ENCODE results near the gene RNF126. TPM values are rescaled to one million over a fixed set of nuclear protein-coding genes. Genes with fewer than 3 reads are reported as not detected.

RNF126 gene
- total and polyA plus RNA-seq, 2 experiments from 2014 or later, result 78.5 to 88.7 TPM

DNA sequence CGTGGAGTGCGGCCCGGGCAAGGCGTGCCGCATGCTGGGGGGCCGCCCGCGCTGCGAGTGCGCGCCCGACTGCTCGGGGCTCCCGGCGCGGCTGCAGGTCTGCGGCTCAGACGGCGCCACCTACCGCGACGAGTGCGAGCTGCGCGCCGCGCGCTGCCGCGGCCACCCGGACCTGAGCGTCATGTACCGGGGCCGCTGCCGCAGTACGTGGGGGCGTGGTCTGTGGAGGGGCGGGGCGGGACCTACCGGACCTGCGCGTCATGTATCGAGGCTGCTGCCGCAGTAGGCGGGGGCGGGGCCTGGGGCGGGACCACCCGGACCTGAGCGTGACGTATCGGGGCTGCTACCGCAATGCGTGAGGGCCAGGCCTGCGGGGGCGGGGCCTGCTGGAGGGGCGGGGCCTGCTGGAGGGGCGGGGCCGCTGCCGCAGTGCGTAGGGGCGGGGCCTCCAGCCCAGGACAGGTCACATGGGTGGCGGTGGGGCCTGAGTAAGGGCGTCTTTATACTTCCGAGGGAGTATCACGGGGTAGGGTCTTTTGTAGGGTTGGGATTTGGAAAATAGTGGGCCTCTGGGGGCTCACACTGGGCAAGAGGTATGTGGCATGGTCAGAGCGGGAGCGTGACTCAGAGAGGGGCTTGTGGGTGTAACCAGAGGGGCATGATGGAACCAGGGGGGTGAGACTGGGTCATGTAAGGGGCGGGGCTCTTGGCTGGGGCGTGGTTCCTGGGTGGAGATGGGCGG, 17.4 kb upstream of the RNF126 start:
- TF ChIP-seq, protein P1, sequence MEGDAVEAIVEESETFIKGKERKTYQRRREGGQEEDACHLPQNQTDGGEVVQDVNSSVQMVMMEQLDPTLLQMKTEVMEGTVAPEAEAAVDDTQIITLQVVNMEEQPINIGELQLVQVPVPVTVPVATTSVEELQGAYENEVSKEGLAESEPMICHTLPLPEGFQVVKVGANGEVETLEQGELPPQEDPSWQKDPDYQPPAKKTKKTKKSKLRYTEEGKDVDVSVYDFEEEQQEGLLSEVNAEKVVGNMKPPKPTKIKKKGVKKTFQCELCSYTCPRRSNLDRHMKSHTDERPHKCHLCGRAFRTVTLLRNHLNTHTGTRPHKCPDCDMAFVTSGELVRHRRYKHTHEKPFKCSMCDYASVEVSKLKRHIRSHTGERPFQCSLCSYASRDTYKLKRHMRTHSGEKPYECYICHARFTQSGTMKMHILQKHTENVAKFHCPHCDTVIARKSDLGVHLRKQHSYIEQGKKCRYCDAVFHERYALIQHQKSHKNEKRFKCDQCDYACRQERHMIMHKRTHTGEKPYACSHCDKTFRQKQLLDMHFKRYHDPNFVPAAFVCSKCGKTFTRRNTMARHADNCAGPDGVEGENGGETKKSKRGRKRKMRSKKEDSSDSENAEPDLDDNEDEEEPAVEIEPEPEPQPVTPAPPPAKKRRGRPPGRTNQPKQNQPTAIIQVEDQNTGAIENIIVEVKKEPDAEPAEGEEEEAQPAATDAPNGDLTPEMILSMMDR (IDR thresholded peaks at IDR 0.05; ENCODE audit: low read depth, low read length), result peak; percentile 28
- Histone ChIP-seq H3K27ac (peak overlapping the region; percentile 95), H3K4me3 (peak overlapping the region; percentile 93), H3K36me3 (no peaks in the 10 kb centered on the region), H3K4me1 (ENCODE audit: low read depth) (peaks cover 5% of the 10 kb centered on the region), H3K9me3 (ENCODE audit: low read depth) (no peaks in the 10 kb centered on the region), H3K27me3 (no peaks in the 10 kb centered on the region)
- DNase-seq (ENCODE audit: low read depth in 1 of 2, low spot score in 1 of 2), result peak; percentile 98 to 99

DNA sequence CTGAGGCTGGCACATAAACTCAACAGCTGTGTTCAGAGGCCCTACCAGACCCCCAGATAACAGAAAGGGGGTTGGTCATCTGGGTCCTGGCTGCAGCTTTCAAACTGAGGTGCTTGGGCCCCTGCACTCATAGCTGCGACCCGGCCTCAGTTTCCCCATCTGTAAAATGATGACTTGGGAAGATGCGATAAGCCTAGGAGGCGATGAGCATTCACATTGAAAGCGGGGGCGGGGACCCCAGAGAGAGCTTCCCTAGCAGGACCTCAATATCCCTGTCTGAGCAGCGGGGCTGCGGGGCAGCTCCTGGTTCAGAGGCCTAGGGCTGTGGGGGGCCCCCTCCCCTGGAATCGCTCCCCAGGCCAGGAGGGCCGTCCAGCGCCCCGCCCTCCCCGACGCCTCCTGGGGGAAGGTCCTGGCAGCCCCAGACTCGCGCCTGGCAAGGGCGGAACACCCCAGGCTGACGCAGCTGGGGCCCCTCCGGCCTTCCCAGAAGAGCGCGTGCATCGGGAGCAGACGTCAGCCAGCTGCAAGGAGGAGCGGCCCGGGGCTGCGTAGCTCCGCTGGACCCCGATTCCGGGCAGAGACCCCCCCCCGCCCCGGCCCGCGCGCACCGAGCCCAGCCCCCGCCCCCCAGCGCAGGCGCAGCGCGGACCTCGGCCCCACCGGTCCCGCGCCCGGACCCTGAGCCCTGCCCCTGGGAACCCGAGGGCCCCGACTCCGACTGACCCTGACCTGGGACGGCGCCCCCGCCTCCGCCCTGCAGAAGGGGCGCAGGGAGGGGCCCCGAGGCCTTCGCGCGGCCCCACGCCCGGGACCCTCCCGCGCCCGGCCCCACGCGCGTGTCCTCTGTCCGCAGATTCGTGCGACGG, 16.6 kb upstream of the RNF126 start:
- no peaks in the 10 kb centered on the region for H3K36me3 ChIP-seq
- peak; percentile 70 to 89 for DNase-seq (ENCODE audit: low read depth in 1 of 2, low spot score in 1 of 2)
- no peaks in the 10 kb centered on the region for H3K27me3 ChIP-seq
- H3K9me3 ChIP-seq (ENCODE audit: low read depth), result no peaks in the 10 kb centered on the region
- TF ChIP-seq, protein P1 (IDR thresholded peaks at IDR 0.05; ENCODE audit: low read depth, low read length), result peak; percentile 10
- H3K27ac ChIP-seq, result peak overlapping the region; percentile 95
- peaks cover 7% of the 10 kb centered on the region for H3K4me1 ChIP-seq (ENCODE audit: low read depth)
- peak overlapping the region; percentile 93 for H3K4me3 ChIP-seq

DNA sequence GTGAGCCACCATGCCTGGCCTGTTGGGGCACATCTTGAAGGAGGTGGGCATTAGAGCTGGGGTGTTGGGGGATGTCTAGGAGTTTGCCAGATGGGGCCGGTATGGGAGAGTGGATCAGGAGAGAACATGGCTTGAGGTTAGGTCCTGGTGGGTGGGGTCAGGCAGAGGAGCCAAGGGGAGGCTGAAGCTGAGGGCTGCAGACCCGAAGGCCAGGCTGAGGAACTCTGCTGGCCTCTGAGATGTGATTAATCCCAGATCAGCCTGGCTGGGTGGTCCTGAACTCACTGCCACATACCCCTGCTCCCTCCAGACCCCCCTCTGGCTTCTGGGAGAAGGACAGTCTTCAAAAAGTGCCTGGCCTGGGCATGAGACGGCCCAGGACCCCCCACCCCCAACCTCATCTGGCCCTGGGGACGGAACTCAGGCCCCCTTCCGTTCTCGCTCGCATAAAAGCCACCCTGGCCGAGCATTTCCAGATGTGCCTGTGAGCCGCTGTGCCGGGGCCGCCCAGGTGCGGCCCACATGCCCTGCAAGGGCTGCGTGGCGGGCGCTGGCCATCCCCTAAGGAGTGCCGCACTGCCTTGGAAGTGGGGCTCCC, 15.9 kb upstream of the RNF126 start:
- no peak overlapping the region for H3K27ac ChIP-seq
- TF ChIP-seq, protein P1 (IDR thresholded peaks at IDR 0.05; ENCODE audit: low read depth, low read length), result no peak

DNA sequence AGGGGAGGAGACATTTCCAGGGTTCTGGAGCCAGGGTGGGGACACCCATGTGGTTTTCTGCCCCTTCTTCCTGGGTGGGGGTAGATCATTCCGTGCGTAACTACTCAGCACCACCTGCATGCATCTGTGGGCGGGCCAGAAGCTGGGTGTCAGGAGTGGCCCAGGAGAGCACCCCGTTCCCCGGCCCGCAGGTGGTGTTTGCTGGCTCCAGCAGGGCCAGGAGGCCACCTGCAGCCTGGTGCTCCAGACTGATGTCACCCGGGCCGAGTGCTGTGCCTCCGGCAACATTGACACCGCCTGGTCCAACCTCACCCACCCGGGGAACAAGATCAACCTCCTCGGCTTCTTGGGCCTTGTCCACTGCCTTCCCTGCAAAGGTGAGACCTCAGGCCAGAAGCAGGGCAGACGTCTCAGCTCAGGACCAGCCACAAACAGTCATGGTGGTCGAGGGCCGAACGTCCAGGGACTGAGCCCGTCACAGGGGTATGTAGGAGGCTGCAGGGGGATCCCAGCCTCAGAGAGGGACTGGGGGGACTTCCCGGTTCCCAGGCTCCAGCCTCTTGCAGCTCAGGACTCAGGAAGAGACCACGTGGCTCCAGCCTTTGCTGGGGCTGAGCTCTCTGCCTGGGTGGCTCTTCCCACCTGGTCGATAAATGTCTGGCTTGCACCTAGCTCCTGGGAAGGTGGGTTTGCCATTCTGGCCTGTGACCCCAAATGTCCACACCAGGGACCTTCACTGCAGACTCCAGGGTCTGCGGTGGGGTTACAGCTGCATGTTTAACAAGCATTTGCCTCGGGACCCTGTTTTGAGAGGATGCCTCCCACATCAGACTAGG, 14.8 kb upstream of the RNF126 start:
- H3K27me3 ChIP-seq, result no peaks in the 10 kb centered on the region
- H3K9me3 ChIP-seq (ENCODE audit: low read depth), result no peaks in the 10 kb centered on the region
- no peaks in the 10 kb centered on the region for H3K36me3 ChIP-seq
- peak overlapping the region; percentile 70 for H3K27ac ChIP-seq
- no peak overlapping the region for H3K4me3 ChIP-seq
- TF ChIP-seq, protein P1 (IDR thresholded peaks at IDR 0.05; ENCODE audit: low read depth, low read length), result no peak
- peaks cover 7% of the 10 kb centered on the region for H3K4me1 ChIP-seq (ENCODE audit: low read depth)
- DNase-seq (ENCODE audit: low read depth in 1 of 2, low spot score in 1 of 2), result no peak

More for the DNA sequence above, 15.9 kb upstream of the RNF126 start:
- Histone ChIP-seq H3K4me3 (no peak overlapping the region), H3K4me1 (ENCODE audit: low read depth) (peaks cover 7% of the 10 kb centered on the region), H3K9me3 (ENCODE audit: low read depth) (no peaks in the 10 kb centered on the region), H3K36me3 (no peaks in the 10 kb centered on the region), H3K27me3 (no peaks in the 10 kb centered on the region)
- no peak for DNase-seq (ENCODE audit: low read depth in 1 of 2, low spot score in 1 of 2)

DNA sequence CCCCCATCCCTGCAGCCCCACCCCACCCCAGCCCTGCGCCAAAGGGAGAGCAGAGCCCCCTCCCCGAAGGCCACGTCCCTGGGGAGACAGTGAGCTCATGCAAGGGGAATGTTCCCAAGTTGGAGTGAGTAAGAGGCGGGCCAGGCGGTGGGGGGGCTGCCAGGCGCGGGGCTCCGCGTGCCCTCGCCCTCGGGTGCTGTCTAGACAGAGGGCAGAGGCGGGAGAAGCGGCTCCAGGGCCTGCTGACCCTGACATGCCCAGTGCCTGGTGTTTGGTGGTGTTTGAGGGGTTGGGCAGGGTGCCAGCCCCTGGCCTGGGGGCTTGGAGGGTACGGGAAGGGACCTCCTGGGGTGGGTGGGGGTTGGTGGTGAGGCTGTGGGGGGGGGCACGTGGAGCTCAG, 14.2 kb upstream of the RNF126 start:
- peak in 1 of 2 donors; percentile 87 for DNase-seq (ENCODE audit: low read depth in 1 of 2, low spot score in 1 of 2)
- no peak overlapping the region for H3K4me3 ChIP-seq

More for the DNA sequence above, 14.2 kb upstream of the RNF126 start:
- Histone ChIP-seq H3K4me1 (ENCODE audit: low read depth) (peaks cover 7% of the 10 kb centered on the region), H3K36me3 (no peaks in the 10 kb centered on the region), H3K27ac (no peak overlapping the region), H3K9me3 (ENCODE audit: low read depth) (no peaks in the 10 kb centered on the region), H3K27me3 (no peaks in the 10 kb centered on the region)
- TF ChIP-seq, protein P1 (IDR thresholded peaks at IDR 0.05; ENCODE audit: low read depth, low read length), result no peak

Data from cardiac muscle cell (in vitro differentiated cells and primary cell).